GM12878 (cell line): Measurements from ENCODE around the gene CC2D1A. TPM values are rescaled to one million over a fixed set of nuclear protein-coding genes. Genes with fewer than 3 reads are reported as not detected.

ENCODE experiments used
- ATF3 ChIP-seq: IDR thresholded peaks from 2 replicates; pipeline ENCODE4 v1.6.1; 2011; ENCODE audit warnings: low read depth, mild to moderate bottlenecking, low read length, moderate library complexity, borderline replicate concordance; ENCODE audit errors: extremely low read depth
- BHLHE40 ChIP-seq, 2 experiments: fragments of 450-650 bp in 1 of 2; IDR thresholded peaks; 2 replicates each; pipeline ENCODE4 v1.6.1; 2011 to 2017; ENCODE audit warnings: low read depth in 2 of 2, borderline replicate concordance in 1 of 2, improper control_type of control experiment in 1 of 2, low read length in 1 of 2, mild to moderate bottlenecking in 1 of 2
- CREM ChIP-seq: IDR thresholded peaks from 2 replicates; pipeline ENCODE4 v1.6.1; 2014; ENCODE audit warnings: antibody characterized with exemption, low read depth
- CTCF ChIP-seq, 3 experiments: IDR thresholded peaks in 2 of 3; conservative IDR thresholded peaks in 1 of 3; 2 replicates each; pipeline ENCODE4 v1.5.1; 2011; ENCODE audit warnings: low read depth in 3 of 3, low read length in 3 of 3, mild to moderate bottlenecking in 3 of 3, control low read depth in 2 of 3, moderate library complexity in 2 of 3, inconsistent platforms in 1 of 3, mixed read lengths in 1 of 3; ENCODE audit not compliant: control insufficient read depth in 2 of 3, insufficient read depth in 1 of 3; ENCODE audit errors: extremely low read depth in 1 of 3
- JUNB ChIP-seq: IDR thresholded peaks from 2 replicates; pipeline ENCODE4 v1.6.1; 2016; ENCODE audit warnings: antibody characterized with exemption, mild to moderate bottlenecking
- LARP7 ChIP-seq: fragments of 450-650 bp; IDR thresholded peaks from 2 replicates; pipeline ENCODE4 v1.6.1; 2017; ENCODE audit warnings: mild to moderate bottlenecking
- MAX ChIP-seq: IDR thresholded peaks from 2 replicates; pipeline ENCODE4 v1.6.1; 2012; ENCODE audit warnings: low read depth, low read length, improper control_type of control experiment
- MYC ChIP-seq: IDR thresholded peaks from 2 replicates; pipeline ENCODE4 v1.6.1; 2011; ENCODE audit warnings: mild to moderate bottlenecking, low read length, moderate library complexity, inconsistent platforms; ENCODE audit not compliant: insufficient read depth, insufficient replicate concordance, insufficient read length, severe bottlenecking
- NR2F1 ChIP-seq: fragments of 450-650 bp; conservative IDR thresholded peaks from 2 replicates; pipeline ENCODE4 v1.6.1; 2017; ENCODE audit warnings: mild to moderate bottlenecking
- NRF1 ChIP-seq: conservative IDR thresholded peaks from 2 replicates; pipeline ENCODE4 v1.6.1; 2011; ENCODE audit warnings: mild to moderate bottlenecking, low read depth, low read length, improper control_type of control experiment
- PAX5 ChIP-seq: IDR thresholded peaks from 2 replicates; pipeline ENCODE4 v1.6.1; 2011; ENCODE audit warnings: low read depth, low read length, borderline replicate concordance
- PBX3 ChIP-seq: IDR thresholded peaks from 2 replicates; pipeline ENCODE4 v1.6.1; 2011; ENCODE audit warnings: mild to moderate bottlenecking, low read depth, low read length, moderate library complexity; ENCODE audit not compliant: insufficient replicate concordance
- POLR2A ChIP-seq: IDR thresholded peaks from 2 replicates; pipeline ENCODE4 v1.6.1; 2011; ENCODE audit warnings: low read depth, mild to moderate bottlenecking, low read length
- RB1 ChIP-seq: fragments of 450-650 bp; formaldehyde crosslinking; IDR thresholded peaks from 2 replicates; pipeline ENCODE4 v1.6.1; 2017; ENCODE audit warnings: mild to moderate bottlenecking, borderline replicate concordance
- REST ChIP-seq: IDR thresholded peaks from 2 replicates; pipeline ENCODE4 v1.6.1; 2012; ENCODE audit warnings: mild to moderate bottlenecking, low read depth, low read length
- SPI1 ChIP-seq: IDR thresholded peaks from 2 replicates; pipeline ENCODE4 v1.6.1; 2011; ENCODE audit warnings: low read depth, mild to moderate bottlenecking, low read length, moderate library complexity, borderline replicate concordance; ENCODE audit not compliant: insufficient read depth
- SREBF1 ChIP-seq: IDR thresholded peaks from 2 replicates; pipeline ENCODE4 v1.6.1; 2012; ENCODE audit warnings: mild to moderate bottlenecking, low read length
- STAT1 ChIP-seq: fragments of 450-650 bp; conservative IDR thresholded peaks from 2 replicates; pipeline ENCODE4 v1.6.1; 2014; ENCODE audit warnings: antibody characterized with exemption, mild to moderate bottlenecking
- TCF12 ChIP-seq: IDR thresholded peaks from 2 replicates; pipeline ENCODE4 v1.6.1; 2011; ENCODE audit warnings: low read depth, mild to moderate bottlenecking, low read length
- TCF3 ChIP-seq: IDR thresholded peaks from 2 replicates; pipeline ENCODE4 v1.6.1; 2012; ENCODE audit warnings: low read depth, mild to moderate bottlenecking, low read length, borderline replicate concordance; ENCODE audit not compliant: insufficient read depth
- YY1 ChIP-seq: IDR thresholded peaks from 2 replicates; pipeline ENCODE4 v1.6.1; 2011; ENCODE audit warnings: low read depth, mild to moderate bottlenecking, low read length
- ZNF622 ChIP-seq: fragments of 450-650 bp; IDR thresholded peaks from 2 replicates; pipeline ENCODE4 v1.6.1; 2017; ENCODE audit warnings: mild to moderate bottlenecking, inconsistent platforms
- polyA plus RNA-seq, 11 experiments: library from polyadenylated mRNA; depleted of rRNA in 4 of 11; unstranded in 6 of 11; stranded (reverse) in 5 of 11; fragments of >200 nt; fragmentation: Nextera tagmentation in 4 of 11; fragmentation: Illumina TruSeq in 1 of 11; extraction: Ambion mirVana in 4 of 11; extraction: Trizol in 1 of 11; gene quantifications; 1 replicate in 1 of 11; 2 replicates in 10 of 11; pipeline versions ENCODE4 v1.2.1 to v1.2.3, GENCODE V29; 2011 to 2016; ENCODE audit warnings: inconsistent platforms in 2 of 11, missing spikeins in 2 of 11, low read depth in 1 of 11
- total RNA-seq, 4 experiments: library from RNA; depleted of rRNA in 3 of 4; stranded (reverse); fragments of >200 nt in 3 of 4; fragmentation: Illumina TruSeq in 1 of 4; extraction: Trizol in 1 of 4; gene quantifications; 2 replicates each; pipeline versions ENCODE4 v1.2.1 to v1.2.3, GENCODE V29; 2013 to 2021

Gene CC2D1A
- total and polyA plus RNA-seq, 10 of the 15 experiments (the other 5 are each of a cell fraction or from before 2014, with no cell fraction given): 0.13 to 36.1 (median 16.1) TPM

GRCh38 chr19:13905634-13906520 lies at the start of gene CC2D1A, which contains the start of gene BRME1 (continued):
- TF ChIP-seq MAX (peak; percentile 97), SREBF1 (peak; percentile 43; the same call in 1 of the 2 replicates), TCF12 (peak; percentile 73; the same call in 1 of the 2 replicates), POLR2A (peak; percentile 88), RB1 (peak; percentile 99), TCF3 (0 out of 2 replicates have a peak, but pooled peaks have one; percentile 11), SPI1 (peak; percentile 47; the same call in 1 of the 2 replicates), ATF3 (peak; percentile 34; the same call in 1 of the 2 replicates), PBX3 (peak; percentile 87), PAX5 (peak; percentile 32; the same call in 1 of the 2 replicates), CTCF (IDR thresholded peaks at IDR 0.05 in 2 of 3, conservative IDR thresholded peaks at IDR 0.05 in 1 of 3; ENCODE audit: control insufficient read depth in 2 of 3, extremely low read depth in 1 of 3, insufficient read depth in 1 of 3, low read depth in 3 of 3, low read length in 3 of 3) (no peak), REST (no peak), CREM (peak; percentile 39; the same call in 1 of the 2 replicates), NR2F1 (0 out of 2 replicates have a peak, but pooled peaks have one; percentile 29), STAT1 (0 out of 2 replicates have a peak, but pooled peaks have one; percentile 82), YY1 (peak; percentile 51; the same call in 1 of the 2 replicates), BHLHE40 (IDR thresholded peaks at IDR 0.05; ENCODE audit: borderline replicate concordance in 1 of 2, low read depth in 2 of 2, low read length in 1 of 2) (peak; percentile 25 to 72; a peak in 2 of 4 replicates), NRF1 (peak; percentile 93), MYC (no peak), JUNB (no peak), ZNF622 (no peak), LARP7 (peak; percentile 73)
